Neural progenitor cell (in vitro differentiated cells): ENCODE results near the gene DCD.

ENCODE experiments used
- EZH2phosphoT487 ChIP-seq: fragments of 200-600 bp; sonication (generic); IDR thresholded peaks from 2 replicates; pipeline ENCODE4 v1.6.1; 2017; ENCODE audit warnings: antibody characterized with exemption
- TF ChIP-seq, protein P1 (sequence below): fragments of 200-600 bp; sonication (generic); IDR thresholded peaks from 2 replicates; pipeline ENCODE4 v1.5.1; 2017; ENCODE audit warnings: antibody characterized with exemption, mild to moderate bottlenecking

DNA sequence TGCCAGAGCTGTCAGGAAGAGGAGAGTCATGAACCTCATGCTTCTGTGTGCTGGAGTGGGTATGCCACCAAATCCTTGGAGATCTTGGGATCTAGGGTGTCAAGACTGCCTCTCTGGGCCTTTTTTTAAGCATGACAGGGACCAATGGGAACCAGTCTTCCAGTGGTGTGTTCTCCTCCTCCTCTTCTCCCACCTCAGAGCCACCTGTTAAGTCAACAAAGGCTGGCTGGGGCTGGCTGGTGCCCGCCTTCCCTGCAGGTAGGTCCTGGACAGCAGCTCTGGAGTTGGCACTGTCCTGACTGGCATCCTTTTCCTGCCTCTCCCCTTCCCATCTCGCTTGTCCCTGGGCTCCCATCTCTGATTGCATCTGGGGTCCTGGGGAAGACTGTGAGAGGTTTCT is at the start of gene DCD:
- TF ChIP-seq, protein P1, sequence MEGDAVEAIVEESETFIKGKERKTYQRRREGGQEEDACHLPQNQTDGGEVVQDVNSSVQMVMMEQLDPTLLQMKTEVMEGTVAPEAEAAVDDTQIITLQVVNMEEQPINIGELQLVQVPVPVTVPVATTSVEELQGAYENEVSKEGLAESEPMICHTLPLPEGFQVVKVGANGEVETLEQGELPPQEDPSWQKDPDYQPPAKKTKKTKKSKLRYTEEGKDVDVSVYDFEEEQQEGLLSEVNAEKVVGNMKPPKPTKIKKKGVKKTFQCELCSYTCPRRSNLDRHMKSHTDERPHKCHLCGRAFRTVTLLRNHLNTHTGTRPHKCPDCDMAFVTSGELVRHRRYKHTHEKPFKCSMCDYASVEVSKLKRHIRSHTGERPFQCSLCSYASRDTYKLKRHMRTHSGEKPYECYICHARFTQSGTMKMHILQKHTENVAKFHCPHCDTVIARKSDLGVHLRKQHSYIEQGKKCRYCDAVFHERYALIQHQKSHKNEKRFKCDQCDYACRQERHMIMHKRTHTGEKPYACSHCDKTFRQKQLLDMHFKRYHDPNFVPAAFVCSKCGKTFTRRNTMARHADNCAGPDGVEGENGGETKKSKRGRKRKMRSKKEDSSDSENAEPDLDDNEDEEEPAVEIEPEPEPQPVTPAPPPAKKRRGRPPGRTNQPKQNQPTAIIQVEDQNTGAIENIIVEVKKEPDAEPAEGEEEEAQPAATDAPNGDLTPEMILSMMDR = no peak
- TF ChIP-seq EZH2phosphoT487 = no peak
